ENCODE results near the gene COL25A1. TPM values are rescaled to one million over a fixed set of nuclear protein-coding genes. Genes with fewer than 3 reads are reported as not detected.

Gene COL25A1
- polyA plus RNA-seq, 2 of the 4 experiments (the other 2 are of a cell fraction) = not detected

DNA sequence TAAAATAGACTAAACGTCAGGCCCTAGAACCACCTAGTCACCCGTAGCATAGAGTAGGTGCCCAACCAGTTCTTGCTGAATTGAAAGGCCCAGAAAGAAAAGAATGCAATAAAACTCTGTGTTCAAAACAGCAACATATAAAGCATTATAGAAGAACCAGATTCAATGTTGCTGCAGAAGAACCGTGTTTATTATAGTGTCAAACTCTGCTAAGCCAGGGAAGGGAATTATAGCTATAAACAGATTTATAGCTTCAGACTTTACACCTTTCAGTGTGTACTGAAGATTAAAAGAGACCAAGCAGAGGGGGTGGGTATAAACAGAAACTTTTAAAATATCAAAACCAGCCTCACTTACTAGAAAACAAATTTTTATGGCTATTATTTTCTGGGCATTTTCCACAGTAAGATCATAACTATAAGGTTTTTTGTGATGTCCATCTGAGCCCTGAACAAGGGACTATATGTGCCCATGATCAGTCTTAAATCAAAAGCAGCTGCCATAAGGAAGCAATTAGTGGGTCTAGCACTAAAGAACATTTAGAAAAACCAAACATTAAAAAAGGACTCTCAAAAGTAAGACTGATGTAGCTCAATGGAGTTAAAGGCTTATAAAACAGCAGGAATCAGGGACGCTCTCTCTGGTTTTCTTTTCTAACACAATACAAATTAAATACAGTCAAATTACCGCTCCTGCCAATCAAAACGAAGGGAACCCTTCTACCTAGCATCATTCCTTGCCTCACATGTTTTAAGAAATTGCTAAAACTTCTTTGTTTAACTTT, 319.9 kb downstream of the COL25A1 start:
- ATAC-seq (no peak), FAIRE-seq (no peak), DNase-seq (ENCODE audit: low read depth in 1 of 2, low spot score in 1 of 2) (no peak)
- ChIA-PET POLR2A (no interaction called here), CTCF (no interaction called here)
- Histone ChIP-seq H3K4me3 (no peak overlapping the region), H3K27ac (no peak overlapping the region), H3K4me2 (no peak overlapping the region), H3K4me1 (no peaks in the 10 kb centered on the region), H3K9me3 (no peaks in the 10 kb centered on the region)
- WGBS (ENCODE audit: missing lambda C conversion rate) = 19% methylated on average over 6 of the region's 6 CpGs
- TF ChIP-seq ZC3H11A (IDR thresholded peaks at IDR 0.05) = no peak
- no peak for TF ChIP-seq CBX8 (IDR thresholded peaks at IDR 0.05)
- TF ChIP-seq SMC3 (IDR thresholded peaks at IDR 0.05) = no peak
- TF ChIP-seq ZNF302 (CRISPR knock-in tag; IDR thresholded peaks at IDR 0.05) = no peak
- TF ChIP-seq, protein P1, sequence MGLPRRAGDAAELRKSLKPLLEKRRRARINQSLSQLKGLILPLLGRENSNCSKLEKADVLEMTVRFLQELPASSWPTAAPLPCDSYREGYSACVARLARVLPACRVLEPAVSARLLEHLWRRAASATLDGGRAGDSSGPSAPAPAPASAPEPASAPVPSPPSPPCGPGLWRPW (IDR thresholded peaks at IDR 0.05) = no peak
- TF ChIP-seq FOSB (CRISPR knock-in tag; IDR thresholded peaks at IDR 0.05) = no peak
- no peak for TF ChIP-seq EHMT2 (IDR thresholded peaks at IDR 0.05; ENCODE audit: low read depth)
- TF ChIP-seq GATA3 (IDR thresholded peaks at IDR 0.05; ENCODE audit: borderline replicate concordance) = no peak
- TF ChIP-seq HDAC2 (IDR thresholded peaks at IDR 0.05) = no peak
- TF ChIP-seq EP300 (IDR thresholded peaks at IDR 0.05) = no peak
- no peak for TF ChIP-seq ESRRA (IDR thresholded peaks at IDR 0.05; ENCODE audit: borderline replicate concordance, low read length)
- TF ChIP-seq CBX2 (IDR thresholded peaks at IDR 0.05; ENCODE audit: borderline replicate concordance, low read depth) = no peak
- no peak for TF ChIP-seq TP53 (CRISPR knock-in tag; IDR thresholded peaks at IDR 0.05)
- no peak for TF ChIP-seq RAD21 (conservative IDR thresholded peaks at IDR 0.05 in 1 of 2, IDR thresholded peaks at IDR 0.05 in 1 of 2)
- no peak for TF ChIP-seq CEBPB (IDR thresholded peaks at IDR 0.05)
- no peak for TF ChIP-seq POLR2A (IDR thresholded peaks at IDR 0.05; ENCODE audit: low read length)
- TF ChIP-seq RNF2 (IDR thresholded peaks at IDR 0.05; ENCODE audit: borderline replicate concordance, low read depth) = no peak
- no peak for TF ChIP-seq JUN (IDR thresholded peaks at IDR 0.05)
- no peak for TF ChIP-seq MYC (IDR thresholded peaks at IDR 0.05; ENCODE audit: borderline replicate concordance, low read length)

DNA sequence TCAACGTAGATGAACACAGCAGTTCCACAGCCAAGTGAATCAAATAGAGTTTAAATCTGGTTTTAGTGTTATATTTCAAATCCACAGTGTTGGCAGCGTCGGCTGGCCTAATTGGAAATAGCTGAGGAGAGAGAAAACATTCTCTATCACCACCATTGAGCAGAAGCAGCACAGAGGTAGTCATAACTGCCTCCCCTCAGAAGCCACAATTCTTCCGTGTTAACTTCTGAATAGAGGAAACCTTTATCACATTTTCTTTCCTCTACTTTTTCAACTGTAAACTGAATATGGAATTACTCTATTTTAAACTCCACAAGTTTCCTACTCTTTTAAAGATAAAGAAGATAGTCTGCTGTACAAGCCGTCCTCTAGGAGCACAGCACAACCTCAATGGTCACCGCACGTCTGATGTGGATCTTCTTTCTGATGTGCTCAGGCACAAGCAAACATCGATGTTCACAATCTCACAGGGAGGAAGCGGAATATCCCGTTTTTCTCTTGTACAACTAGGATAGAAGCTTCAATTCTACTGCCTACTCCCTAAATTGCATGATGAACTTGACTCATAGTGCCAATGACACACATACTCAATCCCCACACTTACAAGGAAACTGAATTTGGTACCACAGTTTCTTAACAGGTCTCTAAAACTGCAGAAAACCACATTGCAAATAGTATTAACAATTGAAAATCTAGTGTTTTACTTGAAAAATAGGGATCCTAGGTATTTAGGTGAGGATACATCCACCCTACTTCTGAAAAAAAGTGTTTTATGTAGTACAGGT, 321.8 kb downstream of the COL25A1 start:
- TF ChIP-seq MAZ (IDR thresholded peaks at IDR 0.05; ENCODE audit: borderline replicate concordance, low read depth, low read length) (no peak), ESRRA (IDR thresholded peaks at IDR 0.05; ENCODE audit: borderline replicate concordance, low read length) (no peak), RCOR1 (IDR thresholded peaks at IDR 0.05; ENCODE audit: low read depth, low read length) (no peak), RARB (CRISPR knock-in tag; IDR thresholded peaks at IDR 0.05) (no peak), FOSL2 (IDR thresholded peaks at IDR 0.05) (no peak), FOSL2 (CRISPR knock-in tag; IDR thresholded peaks at IDR 0.05) (no peak), SREBF2 (IDR thresholded peaks at IDR 0.05) (no peak)
- TF ChIP-seq, protein P1 (IDR thresholded peaks at IDR 0.05) = no peak
- TF ChIP-seq, protein P2, sequence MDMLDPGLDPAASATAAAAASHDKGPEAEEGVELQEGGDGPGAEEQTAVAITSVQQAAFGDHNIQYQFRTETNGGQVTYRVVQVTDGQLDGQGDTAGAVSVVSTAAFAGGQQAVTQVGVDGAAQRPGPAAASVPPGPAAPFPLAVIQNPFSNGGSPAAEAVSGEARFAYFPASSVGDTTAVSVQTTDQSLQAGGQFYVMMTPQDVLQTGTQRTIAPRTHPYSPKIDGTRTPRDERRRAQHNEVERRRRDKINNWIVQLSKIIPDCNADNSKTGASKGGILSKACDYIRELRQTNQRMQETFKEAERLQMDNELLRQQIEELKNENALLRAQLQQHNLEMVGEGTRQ (IDR thresholded peaks at IDR 0.05) = no peak
- TF ChIP-seq, protein P3, sequence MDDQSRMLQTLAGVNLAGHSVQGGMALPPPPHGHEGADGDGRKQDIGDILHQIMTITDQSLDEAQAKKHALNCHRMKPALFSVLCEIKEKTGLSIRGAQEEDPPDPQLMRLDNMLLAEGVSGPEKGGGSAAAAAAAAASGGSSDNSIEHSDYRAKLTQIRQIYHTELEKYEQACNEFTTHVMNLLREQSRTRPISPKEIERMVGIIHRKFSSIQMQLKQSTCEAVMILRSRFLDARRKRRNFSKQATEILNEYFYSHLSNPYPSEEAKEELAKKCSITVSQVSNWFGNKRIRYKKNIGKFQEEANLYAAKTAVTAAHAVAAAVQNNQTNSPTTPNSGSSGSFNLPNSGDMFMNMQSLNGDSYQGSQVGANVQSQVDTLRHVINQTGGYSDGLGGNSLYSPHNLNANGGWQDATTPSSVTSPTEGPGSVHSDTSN (IDR thresholded peaks at IDR 0.05) = no peak
- TF ChIP-seq, protein P4, sequence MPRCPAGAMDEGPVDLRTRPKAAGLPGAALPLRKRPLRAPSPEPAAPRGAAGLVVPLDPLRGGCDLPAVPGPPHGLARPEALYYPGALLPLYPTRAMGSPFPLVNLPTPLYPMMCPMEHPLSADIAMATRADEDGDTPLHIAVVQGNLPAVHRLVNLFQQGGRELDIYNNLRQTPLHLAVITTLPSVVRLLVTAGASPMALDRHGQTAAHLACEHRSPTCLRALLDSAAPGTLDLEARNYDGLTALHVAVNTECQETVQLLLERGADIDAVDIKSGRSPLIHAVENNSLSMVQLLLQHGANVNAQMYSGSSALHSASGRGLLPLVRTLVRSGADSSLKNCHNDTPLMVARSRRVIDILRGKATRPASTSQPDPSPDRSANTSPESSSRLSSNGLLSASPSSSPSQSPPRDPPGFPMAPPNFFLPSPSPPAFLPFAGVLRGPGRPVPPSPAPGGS (IDR thresholded peaks at IDR 0.05) = no peak
- WGBS (ENCODE audit: missing lambda C conversion rate) = 49% methylated on average over 10 of the region's 10 CpGs
- ChIA-PET CTCF (no interaction called here), POLR2A (no interaction called here)
- no peak overlapping the region for H3K4me2 ChIP-seq
- DNase-seq (ENCODE audit: low read depth in 1 of 2, low spot score in 1 of 2) = no peak
- FAIRE-seq = no peak
- ATAC-seq = no peak
- H3K27ac ChIP-seq = no peak overlapping the region
- no peaks in the 10 kb centered on the region for H3K4me1 ChIP-seq
- no peaks in the 10 kb centered on the region for H3K9me3 ChIP-seq
- H3K4me3 ChIP-seq = no peak overlapping the region
